T-cell (primary cell): Measurements from ENCODE around the gene TNFAIP8L1. TPM values are rescaled to one million over a fixed set of nuclear protein-coding genes. Genes with fewer than 3 reads are reported as not detected.
A peak's percentile ranks its signal among the peaks of the same experiment; 100 is the strongest.

ENCODE experiments used
- ATAC-seq, 4 experiments: fragments of 200-7000 bp in 3 of 4; fragments of 150-1000 bp in 1 of 4; cut with Tn5 transposase; replicated peaks in 1 of 4; 1 replicate in 3 of 4; 2 replicates in 1 of 4; pipeline ENCODE4 v1.10.0; 2021; ENCODE audit warnings: moderate library complexity in 3 of 4, mild to moderate bottlenecking in 2 of 4, moderate number of reproducible peaks in 1 of 4
- CTCF ChIA-PET, 2 donors: fragments of 300-600 bp; sonication (Branson Sonifier 250); formaldehyde crosslinking; loops; one replicate each; lab custom pipeline; 2022; ENCODE audit warnings: antibody characterized with exemption in 2 of 2; lab: Charles Lee
- POLR2A ChIA-PET, 2 donors: fragments of 300-600 bp; sonication (Branson Sonifier 250); formaldehyde crosslinking; loops; one replicate each; lab custom pipeline; 2022; ENCODE audit warnings: antibody characterized with exemption in 2 of 2; lab: Charles Lee
- DNase-seq, 35 experiments: peaks; one replicate each; pipeline versions ENCODE4 v3.0.0 to v3.0.0-alpha.2; 2013 to 2023
- H3K27ac ChIP-seq: one replicate; pipeline ENCODE4 v1.5.1; 2013; ENCODE audit warnings: low read length
- H3K27me3 ChIP-seq, 2 experiments: replicated peaks in 1 of 2; 1 replicate in 1 of 2; 2 replicates in 1 of 2; pipeline versions ENCODE4 v1.6.1 to v1.7.0; 2013; ENCODE audit warnings: low read length in 1 of 2, mixed read lengths in 1 of 2; ENCODE audit not compliant: control insufficient read depth in 2 of 2, insufficient read depth in 2 of 2; ENCODE audit errors: extremely low read depth in 1 of 2
- H3K36me3 ChIP-seq, 2 donors: 1 replicate in 1 of 2; 2 replicates in 1 of 2; pipeline versions ENCODE4 v1.6.1 to v1.7.0; 2013; ENCODE audit warnings: low read length in 1 of 2; ENCODE audit not compliant: control insufficient read depth in 2 of 2, insufficient read depth in 1 of 2; ENCODE audit errors: extremely low read depth in 1 of 2
- H3K4me1 ChIP-seq, 2 experiments: 1 replicate in 1 of 2; 2 replicates in 1 of 2; pipeline versions ENCODE4 v1.6.1 to v1.7.0; 2013; ENCODE audit warnings: low read length in 2 of 2, mixed read lengths in 1 of 2; ENCODE audit not compliant: insufficient read depth in 2 of 2, control insufficient read depth in 1 of 2; ENCODE audit errors: extremely low read depth in 1 of 2
- H3K4me3 ChIP-seq, 2 donors: 1 replicate in 1 of 2; 2 replicates in 1 of 2; pipeline versions ENCODE4 v1.5.1 to v1.7.0; 2013; ENCODE audit warnings: mild to moderate bottlenecking in 2 of 2, low read length in 1 of 2, moderate library complexity in 1 of 2; ENCODE audit not compliant: control insufficient read depth in 1 of 2; ENCODE audit errors: extremely low read depth in 1 of 2
- H3K9me3 ChIP-seq: 2 replicates; pipeline ENCODE4 v1.7.0; 2013
- H3K27ac Mint-ChIP-seq, 2 donors: one replicate each; pipeline ENCODE4 v1.8.0; 2020 to 2021; ENCODE audit warnings: mild to moderate bottlenecking in 2 of 2, mixed read lengths in 2 of 2
- H3K27me3 Mint-ChIP-seq, 2 donors: one replicate each; pipeline ENCODE4 v1.8.0; 2021 to 2022; ENCODE audit warnings: mixed read lengths in 2 of 2
- H3K36me3 Mint-ChIP-seq: one replicate; pipeline ENCODE4 v1.8.0; 2021; ENCODE audit warnings: mixed read lengths
- H3K4me1 Mint-ChIP-seq, 3 donors: one replicate each; pipeline ENCODE4 v1.8.0; 2020 to 2022; ENCODE audit warnings: mixed read lengths in 3 of 3, mild to moderate bottlenecking in 1 of 3
- H3K4me3 Mint-ChIP-seq, 3 donors: one replicate each; pipeline ENCODE4 v1.8.0; 2020 to 2022; ENCODE audit warnings: mild to moderate bottlenecking in 3 of 3, mixed read lengths in 3 of 3, moderate library complexity in 3 of 3
- H3K9me3 Mint-ChIP-seq, 3 donors: one replicate each; pipeline ENCODE4 v1.8.0; 2020 to 2022; ENCODE audit warnings: mixed read lengths in 3 of 3
- WGBS: methylation state at CpG from one replicate; pipeline ENCODE4 v1.1.5; 2013; ENCODE audit warnings: missing lambda C conversion rate; ENCODE audit not compliant: insufficient coverage; 5-methylcytosine and 5-hydroxymethylcytosine counted together
- total RNA-seq, 35 experiments: library from RNA in 6 of 35; stranded (reverse) in 6 of 35; fragments of 120-200 nt in 1 of 35; gene quantifications; one replicate each; pipeline versions ENCODE4 v1.2.1 to v1.2.4 and lab custom pipeline; 2013 to 2026

TNFAIP8L1 gene
- total RNA-seq, 5 donors from 2014 or later (not counting 1 experiment from before 2014, with no cell fraction given): 10.8 to 23.0 (median 19.5) TPM

DNA sequence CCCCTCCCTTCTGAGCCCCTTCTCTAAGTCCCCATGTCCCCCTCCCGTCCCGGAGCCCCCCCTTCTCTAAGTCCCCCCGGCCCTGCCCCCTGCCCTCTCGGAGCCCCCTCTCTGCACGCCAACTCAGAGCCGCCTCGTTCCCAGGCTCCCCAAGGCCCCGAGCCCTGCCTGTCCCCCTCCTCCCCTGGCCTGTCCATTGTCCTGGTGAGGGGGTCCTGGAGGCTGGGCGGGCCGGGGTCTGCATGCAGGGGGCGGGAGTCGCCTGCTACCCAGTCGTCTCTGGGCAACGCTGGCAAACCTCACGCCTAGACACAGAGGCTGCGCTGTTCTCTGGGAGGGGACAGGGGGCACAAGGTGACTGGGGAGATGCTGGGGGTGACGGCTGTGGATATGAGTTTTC is 40.6 kb upstream of the TNFAIP8L1 start:
- Histone ChIP-seq H3K4me1 (peaks cover 2 to 19% of the 10 kb centered on the region in 2 experiments), H3K36me3 (no peaks in the 10 kb centered on the region), H3K27me3 (peaks cover 2 to 73% of the 10 kb centered on the region in 2 experiments), H3K27ac (no peak overlapping the region), H3K9me3 (no peaks in the 10 kb centered on the region), H3K4me3 (no peak overlapping the region)
- CTCF ChIA-PET: no interaction called here
- no peaks in the 10 kb centered on the region for H3K36me3 Mint-ChIP-seq
- WGBS: 9% methylated on average over 7 of the region's 17 CpGs
- H3K9me3 Mint-ChIP-seq: no peaks in the 10 kb centered on the region
- H3K27me3 Mint-ChIP-seq: peaks cover 19 to 52% of the 10 kb centered on the region in 2 donors
- ATAC-seq: peak in 1 of 4 experiments; percentile 4
- peak overlapping the region in 1 of 3 donors; percentile 73 for H3K4me3 Mint-ChIP-seq
- POLR2A ChIA-PET: no interaction called here
- DNase-seq: no peak
- peaks cover 9 to 12% (median 11%) of the 10 kb centered on the region in 3 donors for H3K4me1 Mint-ChIP-seq
- H3K27ac Mint-ChIP-seq: no peak overlapping the region

- H3K36me3 Mint-ChIP-seq: no peaks in the 10 kb centered on the region
- no peak for ATAC-seq
- peaks cover 2 to 70% of the 10 kb centered on the region in 2 experiments for H3K27me3 ChIP-seq
- no peak overlapping the region for H3K27ac ChIP-seq
- H3K4me1 ChIP-seq: peaks cover 2 to 19% of the 10 kb centered on the region in 2 experiments
- H3K4me1 Mint-ChIP-seq: peaks cover 9 to 12% (median 11%) of the 10 kb centered on the region in 3 donors
- DNase-seq: no peak
- no peak overlapping the region for H3K4me3 Mint-ChIP-seq
- H3K27me3 Mint-ChIP-seq: peaks cover 18 to 44% of the 10 kb centered on the region in 2 donors
- CTCF ChIA-PET: interaction anchor here in 1 of 2 donors (1.0 kb wide), 1 partner anchor 37 kb away, joined by 3 read pairs; no protein-coding TSS in a partner anchor
- H3K27ac Mint-ChIP-seq: no peak overlapping the region
- no peaks in the 10 kb centered on the region for H3K9me3 Mint-ChIP-seq
- POLR2A ChIA-PET: no interaction called here
- 100% methylated on average over 3 of the region's 10 CpGs for WGBS
- no peaks in the 10 kb centered on the region for H3K36me3 ChIP-seq
- no peaks in the 10 kb centered on the region for H3K9me3 ChIP-seq
- no peak overlapping the region for H3K4me3 ChIP-seq
Measured at GRCh38 chr19:4600082-4600481, 39.2 kb upstream of the TNFAIP8L1 start.

DNA sequence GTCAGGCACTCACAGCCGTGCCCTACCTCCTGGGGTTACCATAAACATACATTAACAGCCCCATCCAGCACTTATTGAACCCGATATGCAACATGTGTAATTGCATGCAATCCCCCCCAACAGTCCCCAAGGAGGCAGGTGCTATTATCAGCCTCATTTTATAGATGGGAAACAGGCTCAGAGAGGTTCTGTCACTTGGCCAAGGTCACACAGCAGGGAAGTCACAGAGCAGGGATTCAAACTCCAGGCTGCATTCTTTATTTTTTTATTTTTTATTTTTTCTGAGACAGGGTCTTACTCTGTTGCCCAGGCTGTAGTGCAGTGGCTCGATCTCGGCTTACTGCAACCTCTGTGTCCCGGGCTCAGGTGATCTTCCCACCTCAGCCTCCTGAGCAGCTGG is 38.4 kb upstream of the TNFAIP8L1 start:
- H3K36me3 Mint-ChIP-seq: no peaks in the 10 kb centered on the region
- CTCF ChIA-PET: no interaction called here
- no peak overlapping the region for H3K4me3 Mint-ChIP-seq
- H3K27ac ChIP-seq: no peak overlapping the region
- H3K27me3 Mint-ChIP-seq: peaks cover 16 to 41% of the 10 kb centered on the region in 2 donors
- peaks cover 2 to 19% of the 10 kb centered on the region in 2 experiments for H3K4me1 ChIP-seq
- peaks cover 9 to 12% (median 11%) of the 10 kb centered on the region in 3 donors for H3K4me1 Mint-ChIP-seq
- ATAC-seq (no peak), DNase-seq (no peak)
- POLR2A ChIA-PET: no interaction called here
- no peak overlapping the region for H3K4me3 ChIP-seq
- no peaks in the 10 kb centered on the region for H3K36me3 ChIP-seq
- peaks cover 2 to 73% of the 10 kb centered on the region in 2 experiments for H3K27me3 ChIP-seq
- WGBS: 77% methylated on average over 5 of the region's 5 CpGs
- H3K9me3 ChIP-seq: no peaks in the 10 kb centered on the region
- no peaks in the 10 kb centered on the region for H3K9me3 Mint-ChIP-seq
- H3K27ac Mint-ChIP-seq: no peak overlapping the region

DNA sequence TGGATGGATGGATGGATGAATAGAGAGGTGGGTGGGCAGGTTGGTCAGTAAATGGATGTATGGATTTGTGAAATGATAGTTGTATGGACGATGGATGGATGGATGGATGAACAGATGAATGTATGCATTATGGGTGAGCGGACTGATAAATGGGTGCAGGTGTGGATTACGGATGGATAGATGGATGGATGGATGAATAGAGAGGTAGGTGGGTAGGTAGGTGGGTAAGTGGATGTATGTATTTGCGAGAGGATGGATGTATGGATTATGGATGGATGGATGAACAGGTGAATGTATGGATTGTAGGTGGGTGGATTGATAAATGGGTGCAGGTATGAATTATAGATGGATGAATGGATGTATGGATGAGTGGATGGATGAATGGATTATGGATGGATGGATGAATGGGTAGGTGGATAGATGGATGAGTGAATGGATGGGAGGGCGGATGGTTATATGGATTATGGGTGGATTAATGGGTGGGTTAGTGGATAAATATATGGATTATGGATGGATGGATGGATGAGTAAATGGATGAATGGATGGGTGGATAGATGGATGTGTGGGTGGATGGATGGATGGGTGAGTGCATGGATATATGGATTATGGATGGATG is 37.0 kb upstream of the TNFAIP8L1 start:
- Histone ChIP-seq H3K4me1 (peaks cover 2 to 17% of the 10 kb centered on the region in 2 experiments), H3K27ac (no peak overlapping the region), H3K27me3 (peaks cover under 1 to 67% of the 10 kb centered on the region in 2 experiments), H3K4me3 (no peak overlapping the region), H3K36me3 (no peaks in the 10 kb centered on the region), H3K9me3 (no peaks in the 10 kb centered on the region)
- Mint-ChIP-seq H3K36me3 (no peaks in the 10 kb centered on the region), H3K4me3 (no peak overlapping the region), H3K27me3 (peaks cover 15 to 46% of the 10 kb centered on the region in 2 donors), H3K9me3 (no peaks in the 10 kb centered on the region), H3K27ac (no peak overlapping the region), H3K4me1 (peaks cover 7 to 9% (median 9%) of the 10 kb centered on the region in 3 donors)
- DNase-seq (no peak), ATAC-seq (no peak)
- CTCF ChIA-PET: interaction anchor here in 1 of 2 donors (0.6 kb wide), 1 partner anchor 370 kb away, joined by 3 read pairs; no protein-coding TSS in a partner anchor
- WGBS: 79% methylated on average over 5 of the region's 5 CpGs
- POLR2A ChIA-PET: no interaction called here

- H3K27me3 ChIP-seq: peaks cover 0 to 66% of the 10 kb centered on the region in 2 experiments
- no peaks in the 10 kb centered on the region for H3K9me3 ChIP-seq
- H3K36me3 ChIP-seq: no peaks in the 10 kb centered on the region
- no peak overlapping the region for H3K4me3 Mint-ChIP-seq
- DNase-seq: no peak
- no peak overlapping the region for H3K27ac ChIP-seq
- H3K27ac Mint-ChIP-seq: no peak overlapping the region
- peaks cover 4 to 6% (median 6%) of the 10 kb centered on the region in 3 donors for H3K4me1 Mint-ChIP-seq
- POLR2A ChIA-PET: no interaction called here
- H3K36me3 Mint-ChIP-seq: no peaks in the 10 kb centered on the region
- H3K9me3 Mint-ChIP-seq: no peaks in the 10 kb centered on the region
- CTCF ChIA-PET: no interaction called here
- H3K27me3 Mint-ChIP-seq: peaks cover 15 to 47% of the 10 kb centered on the region in 2 donors
- H3K4me1 ChIP-seq: peaks cover 2 to 10% of the 10 kb centered on the region in 2 experiments
- H3K4me3 ChIP-seq: no peak overlapping the region
- no peak for ATAC-seq
- whole genome bisulfite sequencing: 89% methylated on average over 1 of the region's 1 CpG
Measured at GRCh38 chr19:4602915-4603314, 36.4 kb upstream of the TNFAIP8L1 start.

- Mint-ChIP-seq H3K9me3 (no peaks in the 10 kb centered on the region), H3K27ac (no peak overlapping the region), H3K36me3 (no peaks in the 10 kb centered on the region), H3K27me3 (peaks cover 9 to 37% of the 10 kb centered on the region in 2 donors), H3K4me3 (no peak overlapping the region), H3K4me1 (no peaks in the 10 kb centered on the region)
- Histone ChIP-seq H3K4me1 (no peaks in the 10 kb centered on the region), H3K27me3 (peaks cover 0 to 58% of the 10 kb centered on the region in 2 experiments), H3K9me3 (no peaks in the 10 kb centered on the region), H3K27ac (no peak overlapping the region), H3K4me3 (no peak overlapping the region), H3K36me3 (no peaks in the 10 kb centered on the region)
- ChIA-PET CTCF (no interaction called here), POLR2A (no interaction called here)
- no peak for DNase-seq
- ATAC-seq: no peak
- WGBS: 44% methylated on average over 1 of the region's 6 CpGs
Measured at GRCh38 chr19:4604912-4605311, 34.4 kb upstream of the TNFAIP8L1 start.
